ENCODE data around the gene TMEM87B.
A peak's percentile ranks its signal among the peaks of the same experiment; 100 is the strongest.

The TMEM87B gene, protein sequence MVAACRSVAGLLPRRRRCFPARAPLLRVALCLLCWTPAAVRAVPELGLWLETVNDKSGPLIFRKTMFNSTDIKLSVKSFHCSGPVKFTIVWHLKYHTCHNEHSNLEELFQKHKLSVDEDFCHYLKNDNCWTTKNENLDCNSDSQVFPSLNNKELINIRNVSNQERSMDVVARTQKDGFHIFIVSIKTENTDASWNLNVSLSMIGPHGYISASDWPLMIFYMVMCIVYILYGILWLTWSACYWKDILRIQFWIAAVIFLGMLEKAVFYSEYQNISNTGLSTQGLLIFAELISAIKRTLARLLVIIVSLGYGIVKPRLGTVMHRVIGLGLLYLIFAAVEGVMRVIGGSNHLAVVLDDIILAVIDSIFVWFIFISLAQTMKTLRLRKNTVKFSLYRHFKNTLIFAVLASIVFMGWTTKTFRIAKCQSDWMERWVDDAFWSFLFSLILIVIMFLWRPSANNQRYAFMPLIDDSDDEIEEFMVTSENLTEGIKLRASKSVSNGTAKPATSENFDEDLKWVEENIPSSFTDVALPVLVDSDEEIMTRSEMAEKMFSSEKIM

DNA sequence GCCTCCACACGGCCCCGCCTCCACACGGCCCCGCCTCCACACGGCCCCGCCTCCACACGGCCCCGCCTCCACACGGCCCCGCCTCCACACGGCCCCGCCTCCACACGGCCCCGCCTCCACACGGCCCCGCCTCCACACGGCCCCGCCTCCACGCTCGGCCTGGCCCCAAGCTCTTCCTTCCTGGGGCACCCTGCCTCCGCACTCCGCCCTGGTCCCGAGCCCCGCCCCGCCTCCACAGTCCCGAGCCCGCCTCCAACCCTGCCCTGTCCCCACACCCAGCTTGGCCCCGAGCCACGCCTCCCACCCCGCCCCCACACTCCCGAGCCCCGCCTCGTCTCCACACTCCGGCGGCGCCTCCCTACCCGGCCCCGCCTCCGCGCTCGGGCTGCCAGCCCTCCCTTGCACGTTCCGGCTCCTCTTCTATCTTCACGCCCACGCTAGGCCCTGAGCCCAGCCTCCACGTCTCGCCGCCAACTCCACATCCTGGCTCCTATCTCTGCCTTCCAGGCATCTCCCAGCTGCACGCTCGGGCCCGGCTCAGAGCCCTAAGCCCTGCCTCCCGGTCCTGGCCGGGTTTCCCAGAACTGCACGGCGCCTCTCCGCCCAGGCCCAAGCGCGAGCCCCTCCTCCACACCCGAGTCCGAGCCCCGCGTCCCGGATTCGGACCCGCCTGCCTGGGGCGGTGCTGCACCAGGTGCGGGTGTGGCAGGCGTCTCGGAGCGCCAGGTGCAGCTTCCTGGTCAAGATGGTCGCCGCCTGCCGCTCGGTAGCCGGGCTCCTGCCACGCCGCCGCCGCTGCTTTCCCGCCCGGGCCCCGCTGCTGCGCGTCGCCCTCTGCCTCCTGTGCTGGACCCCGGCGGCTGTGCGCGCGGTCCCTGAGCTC lies at the start of gene TMEM87B:
TMEM87B (plus strand) TSS at position 423 of the 883 bp plus-strand sequence; CDS start at position 746, 323 bp downstream.
- peak; percentile 98 for DNase-seq

DNA sequence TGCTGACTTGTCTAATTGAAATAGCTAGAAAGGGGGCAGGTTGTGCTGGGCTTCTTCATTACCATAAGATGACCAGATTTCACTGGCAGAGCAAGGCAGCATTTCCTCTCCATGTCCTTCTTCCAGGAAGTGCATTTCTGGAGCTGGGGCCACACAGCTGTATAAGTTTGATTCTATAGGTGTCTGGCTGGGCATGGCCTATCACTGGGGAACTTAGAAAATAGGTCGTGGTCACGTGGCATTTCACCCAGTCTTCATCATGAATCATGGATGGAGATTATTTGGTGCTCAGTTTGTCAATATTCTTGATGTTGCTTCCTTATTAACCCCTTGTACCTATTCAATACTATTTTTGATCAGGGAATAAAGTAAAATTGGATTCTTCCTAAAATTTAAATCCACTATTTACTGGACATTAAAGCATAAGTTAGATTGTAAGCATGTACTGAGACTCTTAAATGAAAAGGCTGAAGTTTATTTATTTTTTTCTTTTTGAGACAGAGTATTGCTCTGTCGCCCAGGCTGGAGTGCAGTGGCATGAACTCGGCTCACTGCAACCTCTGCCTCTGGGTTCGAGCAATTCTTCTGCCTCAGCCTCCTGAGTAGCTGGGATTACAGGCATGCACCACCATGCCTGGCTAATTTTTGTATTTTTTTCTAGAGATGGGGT lies 49.5 kb upstream of the TMEM87B start:
- no peak for DNase-seq

DNA sequence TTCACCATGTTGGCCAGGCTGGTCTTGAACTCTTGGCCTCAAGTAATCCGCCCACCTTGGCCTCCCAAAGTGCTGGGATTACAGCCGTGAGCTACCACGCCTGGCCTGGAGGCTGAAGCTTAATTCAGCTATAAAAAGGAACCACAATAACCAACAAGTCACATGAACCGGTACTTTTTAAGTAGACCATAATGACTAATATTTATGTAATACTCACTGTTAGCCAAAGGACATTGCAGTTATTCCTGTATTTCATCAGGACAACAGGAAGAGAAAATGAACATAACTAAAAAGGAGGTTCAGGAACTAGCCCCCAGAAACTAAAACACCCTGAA lies 49.0 kb upstream of the TMEM87B start:
- no peak for DNase-seq

DNA sequence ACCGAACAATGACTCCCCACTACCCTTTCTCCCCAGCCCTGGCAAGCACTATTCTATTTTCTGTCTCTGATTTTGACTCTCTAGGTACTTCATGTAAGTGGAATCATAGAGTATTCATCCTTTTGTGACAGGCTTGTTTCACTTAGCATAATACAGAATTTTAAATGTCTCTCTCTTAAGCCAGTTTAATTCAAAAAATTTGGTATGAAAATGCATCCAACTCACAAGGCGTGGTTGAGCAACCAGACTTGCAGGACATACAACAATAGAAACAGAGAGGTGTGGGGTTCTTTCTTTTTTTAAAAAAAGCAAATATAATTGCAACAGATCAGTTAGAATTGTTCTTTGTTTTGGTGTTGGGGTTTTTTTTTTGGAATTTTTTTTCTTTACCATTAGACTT lies 47.6 kb upstream of the TMEM87B start:
- no peak for DNase-seq

DNA sequence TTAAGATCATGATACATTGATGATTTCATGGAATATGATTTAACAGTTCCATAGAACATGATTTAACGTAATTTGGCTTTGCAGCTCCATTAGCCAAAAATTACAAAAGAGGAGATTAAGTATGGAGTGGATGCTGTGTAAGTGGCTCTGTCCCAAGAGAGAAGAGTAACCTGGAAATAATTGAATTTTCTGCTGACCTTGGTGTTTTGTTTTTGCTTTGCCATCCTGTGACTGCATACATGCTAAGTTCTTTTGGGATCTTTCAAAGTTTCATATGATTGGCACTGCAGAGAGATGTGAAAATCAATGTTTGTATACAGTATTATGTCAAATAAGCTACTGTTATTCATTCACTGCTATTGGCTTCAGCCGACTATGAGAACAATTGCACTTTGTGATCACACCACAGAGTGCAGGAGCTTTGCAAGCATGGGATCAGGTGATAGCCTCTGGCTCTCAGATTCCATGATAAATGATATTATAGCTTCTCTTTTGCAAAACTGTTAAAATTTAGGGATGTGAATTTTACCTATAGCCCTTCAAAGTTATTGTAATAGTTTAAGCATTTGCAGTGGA lies 46.1 kb upstream of the TMEM87B start:
- DNase-seq, result no peak

DNA sequence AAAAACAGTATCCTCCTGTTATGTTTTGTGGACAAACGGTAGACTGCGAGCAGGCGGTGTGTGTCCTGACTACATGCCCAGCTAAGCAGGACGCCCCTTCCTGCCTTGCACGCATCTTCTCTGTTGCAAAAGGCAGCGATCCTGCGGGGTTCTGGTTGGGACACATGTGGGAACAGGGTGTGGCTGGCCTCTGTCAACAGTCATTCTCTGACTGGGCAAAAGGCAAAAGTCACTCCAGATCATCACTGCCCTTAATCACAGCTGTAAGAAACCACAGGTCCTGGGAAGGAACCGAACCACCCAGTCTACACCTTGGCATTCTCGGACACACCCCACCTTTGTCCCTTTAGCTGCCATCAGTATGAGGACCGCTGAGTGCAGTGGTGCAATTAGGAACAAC lies 44.3 kb upstream of the TMEM87B start:
- no peak for DNase-seq

DNA sequence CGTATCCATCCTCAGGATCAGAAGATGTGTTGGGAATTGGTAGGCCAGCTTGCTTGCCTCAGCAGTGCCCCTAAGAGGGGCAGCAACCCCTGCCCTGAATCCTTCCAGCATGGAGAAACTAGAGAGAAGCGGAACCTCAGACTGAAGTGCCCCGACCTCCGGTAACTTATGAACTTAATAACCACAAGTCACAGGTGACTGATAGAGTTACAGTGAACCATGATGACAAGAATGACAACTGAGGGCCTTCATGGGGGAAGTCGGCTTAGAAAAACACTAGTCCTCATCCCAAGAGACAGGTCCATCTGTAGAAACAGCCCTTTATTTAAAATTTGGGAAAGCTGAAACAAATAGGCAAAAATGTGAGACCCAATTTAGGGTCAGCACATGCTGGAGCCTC lies 42.5 kb upstream of the TMEM87B start:
- DNase-seq, result no peak

DNA sequence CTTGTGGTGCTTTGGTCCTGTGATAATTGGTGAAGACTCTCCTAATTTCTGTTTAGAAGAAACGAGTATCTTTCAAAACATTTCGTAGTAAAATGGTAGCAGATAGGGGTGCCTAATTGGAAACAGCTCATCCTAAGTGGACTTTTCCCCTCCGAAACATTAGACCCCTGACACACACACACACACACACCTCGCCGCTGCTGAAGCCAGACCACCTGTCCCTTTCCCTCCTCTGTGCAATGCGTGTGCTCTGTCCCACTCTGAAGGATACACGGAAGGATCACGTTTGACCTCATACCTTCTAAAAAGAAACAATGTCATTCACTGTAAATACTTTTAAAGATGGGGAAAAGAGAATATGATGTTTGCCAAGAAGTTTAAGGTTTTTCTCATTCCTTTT lies 36.2 kb upstream of the TMEM87B start:
- DNase-seq, result no peak

DNA sequence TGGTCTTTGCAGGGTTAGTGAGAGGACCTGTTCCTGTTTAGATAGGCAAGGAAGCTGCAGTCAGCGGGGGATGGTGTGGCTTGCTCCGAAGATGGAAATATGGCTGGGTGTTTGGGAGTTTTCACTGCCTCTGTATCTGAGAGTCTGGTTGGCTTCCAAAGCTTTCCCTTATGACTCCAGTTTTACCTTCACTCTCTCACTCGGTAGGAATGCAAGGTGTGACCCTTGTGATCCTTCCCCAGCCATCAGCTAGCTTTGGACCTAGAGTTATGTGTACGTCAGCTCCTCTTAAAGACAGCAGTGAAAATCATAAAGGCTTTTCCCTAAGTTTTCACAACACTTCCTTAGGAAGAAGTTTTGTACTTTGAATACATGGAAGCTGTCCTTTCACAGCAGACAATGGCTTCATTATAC lies 35.5 kb upstream of the TMEM87B start:
- no peak for DNase-seq

DNA sequence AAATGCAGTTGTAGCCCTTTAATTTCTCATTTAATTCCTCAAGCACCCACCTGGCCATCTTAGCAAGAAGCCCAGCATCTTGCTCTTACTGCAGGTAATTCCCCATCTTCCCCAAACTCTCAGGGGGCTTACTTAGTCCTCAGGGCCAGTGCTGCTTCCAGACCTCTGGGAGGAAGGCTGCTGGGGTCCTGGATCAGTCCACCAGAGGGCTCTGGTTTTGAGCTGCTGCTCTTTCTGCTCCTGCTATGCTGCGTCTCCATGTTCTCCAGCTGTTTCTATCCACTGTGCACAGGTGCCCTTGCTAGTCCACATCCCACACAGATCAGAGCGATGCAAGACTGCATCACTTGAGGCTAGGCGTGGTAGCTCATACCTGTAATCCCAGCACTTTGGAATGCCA lies 34.5 kb upstream of the TMEM87B start:
- no peak for DNase-seq

DNA sequence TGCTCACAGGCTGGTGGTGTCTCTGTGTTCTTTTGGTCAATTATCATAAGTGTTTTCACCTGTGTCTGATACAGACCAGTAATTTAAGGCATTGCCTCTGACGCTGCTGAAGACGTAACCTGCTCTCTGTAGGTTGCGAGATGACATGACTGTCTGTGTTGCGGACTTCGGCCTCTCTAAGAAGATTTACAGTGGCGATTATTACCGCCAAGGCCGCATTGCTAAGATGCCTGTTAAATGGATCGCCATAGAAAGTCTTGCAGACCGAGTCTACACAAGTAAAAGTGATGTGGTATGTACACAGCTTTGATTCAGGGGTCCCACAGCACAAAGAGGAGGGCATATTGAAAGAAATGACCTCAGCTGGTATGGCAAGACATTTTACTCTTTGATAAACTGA lies 33.8 kb upstream of the TMEM87B start:
- DNase-seq, result no peak

DNA sequence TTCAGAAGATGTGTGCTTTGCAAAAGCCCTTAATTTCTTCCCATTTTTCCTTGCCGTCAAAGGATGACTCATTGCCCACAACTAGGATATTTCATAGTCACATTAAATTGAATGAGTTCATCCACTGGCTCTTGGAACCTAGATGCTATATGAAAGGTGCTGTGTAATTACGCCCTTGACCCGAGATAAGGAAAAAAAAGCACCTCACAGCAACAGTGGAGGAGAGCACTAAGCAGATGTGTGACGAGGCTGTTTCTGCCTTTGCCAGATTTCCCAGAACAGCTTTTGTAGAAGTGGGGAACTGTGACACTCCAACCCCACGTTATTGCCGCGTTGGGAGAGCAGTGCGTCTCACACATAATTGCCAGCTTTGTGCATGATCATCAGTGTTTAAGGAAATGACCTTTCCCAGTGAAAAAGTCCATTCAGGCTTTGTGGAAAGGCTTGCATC lies 33.3 kb upstream of the TMEM87B start:
- DNase-seq, result no peak

DNA sequence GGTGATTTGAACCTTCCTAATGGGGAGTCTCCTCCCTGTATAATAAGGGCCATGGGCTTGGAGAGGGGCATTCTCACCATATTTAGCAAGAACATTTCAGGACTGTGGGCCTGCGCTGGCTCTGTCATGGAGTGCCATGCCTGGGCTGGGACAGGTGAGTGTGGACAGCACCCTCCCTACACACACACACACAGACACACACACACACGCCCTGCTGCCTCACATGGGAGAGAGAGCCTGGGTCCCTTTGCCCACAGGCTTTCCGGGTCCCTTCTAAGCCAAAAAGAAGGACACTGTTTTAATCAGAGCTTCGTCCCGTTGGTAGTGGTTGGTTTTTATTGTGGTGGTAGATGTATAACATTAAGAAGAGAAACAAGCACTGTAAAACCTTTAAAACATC lies 31.4 kb upstream of the TMEM87B start:
- DNase-seq, result no peak

DNA sequence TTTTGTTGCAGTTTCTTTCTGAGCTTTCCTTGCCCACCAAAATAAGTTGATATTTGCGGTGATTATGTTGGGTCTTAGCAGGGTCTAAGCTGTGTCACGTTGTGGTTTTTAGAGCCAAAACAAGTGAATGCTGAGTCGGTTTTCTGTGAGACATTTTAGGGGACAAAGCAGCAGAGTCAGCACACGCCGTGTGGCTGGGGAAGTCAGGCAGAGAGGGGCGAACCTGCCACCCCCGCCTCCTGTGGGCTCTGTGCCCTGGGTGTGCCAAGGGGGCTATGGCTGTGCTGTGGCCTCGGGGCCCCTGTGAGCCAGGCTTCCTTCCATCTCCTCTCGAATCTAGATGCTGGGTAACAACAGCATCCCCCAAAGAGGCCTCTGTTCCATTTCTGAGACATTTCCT lies 30.8 kb upstream of the TMEM87B start:
- no peak for DNase-seq

DNA sequence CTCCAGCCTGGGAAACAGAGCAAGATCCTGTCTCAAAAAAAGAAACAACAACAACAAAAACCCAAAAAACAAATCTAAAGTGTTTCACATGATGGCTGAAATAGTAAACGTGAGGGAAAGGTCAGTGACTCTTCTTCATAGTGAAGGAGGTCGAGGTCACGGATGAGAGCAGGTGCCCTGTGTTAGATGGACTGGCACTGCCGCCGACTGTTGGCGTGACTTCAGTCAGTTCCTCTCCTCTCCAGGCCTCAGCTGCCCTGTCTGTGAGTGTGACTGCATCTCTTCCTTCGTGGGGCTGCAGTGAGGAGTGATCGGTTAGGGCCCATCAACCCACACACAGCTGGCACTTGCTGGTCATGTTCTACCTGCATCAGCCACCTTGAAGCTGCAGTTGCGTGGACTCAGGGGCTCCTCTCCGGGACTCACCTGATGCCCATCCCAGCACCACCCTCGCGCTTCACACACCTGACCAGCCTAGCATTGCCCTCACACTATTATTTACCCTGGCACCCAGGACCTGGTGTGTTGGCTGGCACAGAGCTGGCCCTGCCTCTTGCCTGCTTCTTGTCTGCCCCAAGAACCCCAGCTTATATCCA lies 30.1 kb upstream of the TMEM87B start:
- no peak for DNase-seq

DNA sequence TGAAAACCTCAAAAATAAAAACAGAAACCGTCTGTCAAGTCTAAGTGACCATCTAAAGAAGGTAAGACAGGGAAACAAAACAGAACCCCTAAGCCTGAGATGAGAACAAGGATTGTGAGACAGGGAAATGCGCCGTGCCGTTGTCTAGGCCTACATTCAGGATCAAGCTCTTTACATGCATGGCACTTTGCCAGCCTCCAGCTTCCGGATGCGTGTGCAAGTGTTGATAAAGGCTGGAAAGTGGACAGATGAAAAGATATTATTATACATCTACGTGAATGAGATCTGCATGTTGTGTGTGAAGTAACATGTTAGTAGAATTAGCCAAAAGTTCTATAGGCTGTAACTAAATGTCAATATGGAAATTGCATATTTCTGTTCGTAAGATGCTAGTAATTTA lies 28.6 kb upstream of the TMEM87B start:
- no peak for DNase-seq

DNA sequence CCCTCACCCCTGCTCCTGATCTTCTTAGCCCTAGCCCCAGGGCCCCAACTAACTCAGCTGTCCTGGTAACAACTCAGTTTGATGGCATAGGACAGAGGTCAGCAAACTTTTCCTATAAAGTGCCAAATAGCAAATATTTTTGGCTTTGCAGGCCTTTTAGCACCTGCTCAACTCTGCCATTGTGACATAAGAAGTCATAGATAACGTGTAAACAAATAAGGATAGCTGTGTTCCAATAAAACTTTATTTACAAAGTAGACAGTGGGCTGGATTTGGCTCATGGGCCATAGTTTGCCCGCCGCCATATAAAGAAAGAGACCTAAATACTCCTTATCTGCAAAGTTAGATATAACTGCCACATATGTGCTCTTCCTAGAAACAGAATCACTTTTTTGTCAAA lies 27.3 kb upstream of the TMEM87B start:
- DNase-seq, result no peak

DNA sequence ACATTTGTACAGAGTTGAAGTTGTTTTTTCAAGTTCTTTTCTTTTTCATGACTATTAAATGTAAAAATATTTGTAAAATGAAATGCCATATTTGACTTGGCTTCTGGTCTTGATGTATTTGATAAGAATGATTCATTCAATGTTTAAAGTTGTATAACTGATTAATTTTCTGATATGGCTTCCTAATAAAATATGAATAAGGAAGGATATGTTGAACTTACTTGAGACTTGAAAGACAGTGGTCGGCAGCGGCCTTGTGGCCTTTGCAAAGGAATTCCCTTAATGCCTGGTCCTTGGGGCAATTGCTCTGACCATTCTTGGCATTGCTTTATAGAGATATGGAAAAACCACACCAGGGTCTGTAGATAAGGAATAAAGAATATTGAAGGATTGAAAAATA lies 25.9 kb upstream of the TMEM87B start:
- no peak for DNase-seq

DNA sequence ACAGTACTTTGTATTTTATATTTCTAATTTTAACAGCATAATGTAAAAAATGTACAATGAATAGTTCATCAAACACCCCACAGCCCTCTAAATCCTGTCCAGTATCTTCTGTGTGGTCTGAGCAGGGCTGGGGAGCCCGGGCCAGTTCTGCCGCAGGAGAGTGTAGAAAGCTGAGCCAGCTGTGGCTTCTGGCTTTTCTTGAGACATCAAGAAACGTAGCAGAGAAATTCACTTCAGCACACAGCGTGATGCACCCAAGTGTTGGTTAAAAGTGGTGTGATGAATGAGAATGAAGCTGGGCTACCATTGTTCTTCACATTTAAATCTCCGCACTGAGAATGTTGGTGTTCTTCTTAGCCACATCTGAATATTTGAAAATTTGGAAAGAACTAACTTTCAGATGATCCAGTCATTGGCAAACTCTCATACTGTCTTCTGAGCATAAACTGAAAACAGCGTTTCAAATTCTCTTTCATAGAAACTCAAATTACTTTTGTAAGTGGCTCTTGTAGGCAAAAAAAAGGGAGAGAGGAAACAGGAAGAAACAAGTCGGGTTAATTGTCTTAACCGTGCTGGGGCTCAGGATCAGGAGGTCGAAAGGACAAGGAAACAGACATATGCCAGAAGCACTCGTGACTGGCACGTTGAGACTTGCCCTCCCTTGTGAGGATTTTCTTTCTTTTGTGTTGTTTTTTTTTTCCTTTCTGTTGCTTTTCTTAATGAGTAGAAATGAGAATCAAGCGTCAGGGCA lies 23.4 kb upstream of the TMEM87B start:
- DNase-seq, result no peak

DNA sequence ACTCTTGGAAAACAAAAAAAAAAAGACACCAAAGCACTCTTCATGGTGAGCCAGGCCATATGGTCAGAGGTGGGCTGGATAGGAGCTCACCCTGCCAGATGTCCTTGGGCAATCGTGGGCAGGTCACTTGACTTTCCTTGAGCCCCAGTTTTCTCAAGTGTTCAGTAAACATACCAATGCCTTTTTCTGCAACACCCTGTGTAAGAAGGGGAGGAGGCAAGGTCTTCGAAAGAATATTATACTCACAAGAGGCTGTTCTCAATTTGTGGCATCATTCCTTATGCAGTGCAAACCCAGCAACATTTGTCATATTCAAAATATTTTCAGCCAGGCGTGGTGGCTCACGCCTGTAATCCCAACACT lies 22.9 kb upstream of the TMEM87B start:
- no peak for DNase-seq

DNA sequence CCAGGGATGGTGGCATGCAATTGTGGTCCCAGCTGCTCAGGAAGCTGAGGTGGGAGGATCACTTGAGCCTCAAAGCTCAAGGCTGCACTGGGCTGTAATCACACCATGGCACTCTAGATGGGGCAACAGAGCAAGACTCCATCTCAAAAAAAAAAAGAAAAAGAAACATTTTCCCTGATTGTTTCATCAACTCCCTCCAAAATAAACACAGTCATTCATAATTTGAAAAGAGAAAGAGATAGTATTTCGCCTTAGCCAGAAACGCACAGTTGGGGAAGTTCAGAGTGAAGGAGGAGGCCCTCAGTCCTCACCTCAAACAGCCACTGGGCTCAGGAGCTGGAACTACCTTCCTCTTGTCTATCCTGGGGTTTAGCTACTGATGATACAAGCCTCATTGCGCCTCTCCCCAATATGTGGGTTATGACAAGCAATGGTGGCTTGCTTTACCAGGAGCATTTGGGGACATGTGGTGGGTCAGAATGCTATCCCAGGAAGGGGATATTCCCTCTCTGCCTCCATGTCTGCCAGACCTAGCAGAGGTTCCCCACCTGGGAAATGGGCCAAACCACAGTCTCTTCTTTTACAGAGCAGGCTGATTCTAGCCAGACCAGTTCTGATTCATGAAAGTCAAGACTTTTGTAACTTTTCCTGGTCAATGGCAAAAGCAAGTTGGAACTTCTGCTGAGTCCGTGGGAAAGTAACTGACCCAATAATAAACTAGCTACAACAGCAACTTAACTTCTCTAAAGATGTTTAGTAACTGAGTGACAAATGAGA lies 22.2 kb upstream of the TMEM87B start:
- no peak for DNase-seq
